GM18505 (cell line): ENCODE data around the gene YJU2.
"Not testable (repeated sequence)": the region's sequence is repeated elsewhere in the genome, so short reads cannot be mapped to it uniquely, and the experiment has no call there.

Experiments
- ATAC-seq: cut with Tn5 transposase; IDR thresholded peaks from one replicate; pipeline ENCODE4 v1.9.1; 2021; ENCODE audit not compliant: unreplicated experiment
- POLR2A ChIP-seq: IDR thresholded peaks from 4 replicates; pipeline ENCODE4 v1.6.1; 2011; ENCODE audit warnings: borderline replicate concordance; ENCODE audit not compliant: insufficient read depth, insufficient read length; ENCODE audit errors: extremely low read depth

Gene YJU2

DNA sequence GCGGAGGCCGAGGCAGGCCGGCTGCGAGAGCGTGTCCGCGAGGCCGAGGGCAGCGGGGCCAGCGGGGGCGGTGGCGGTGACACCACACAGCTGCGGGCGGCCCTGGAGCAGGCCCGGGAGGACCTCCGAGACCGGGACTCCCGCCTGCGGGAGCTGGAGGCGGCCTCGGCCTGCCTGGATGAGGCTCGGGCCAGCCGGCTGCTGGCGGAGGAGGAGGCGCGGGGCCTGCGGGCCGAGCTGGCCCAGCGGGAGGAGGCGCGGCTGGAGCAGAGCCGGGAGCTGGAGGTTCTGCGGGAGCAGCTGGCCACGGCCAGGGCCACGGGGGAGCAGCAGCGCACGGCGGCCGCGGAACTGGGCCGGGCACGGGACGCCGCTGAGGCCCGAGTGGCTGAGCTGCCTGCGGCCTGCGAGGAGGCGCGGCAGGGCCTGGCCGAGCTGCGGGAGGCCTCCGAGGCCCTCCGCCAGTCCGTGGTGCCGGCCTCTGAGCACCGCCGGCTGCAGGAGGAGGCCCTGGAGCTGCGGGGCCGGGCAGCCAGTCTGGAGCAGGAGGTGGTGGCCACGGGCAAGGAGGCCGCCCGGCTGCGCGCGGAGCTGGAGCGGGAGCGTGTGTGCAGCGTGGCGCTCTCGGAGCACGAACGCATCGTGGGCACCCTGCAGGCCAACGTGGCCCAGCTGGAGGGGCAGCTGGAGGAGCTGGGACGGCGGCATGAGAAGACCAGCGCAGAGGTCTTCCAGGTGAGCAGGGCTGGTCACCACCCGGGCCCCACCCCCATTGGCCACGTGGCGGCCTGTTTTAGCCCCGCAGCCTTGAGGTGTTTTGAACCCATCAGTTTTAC lies 29.2 kb upstream of the YJU2 start:
- TF ChIP-seq POLR2A, result no peak
- no peak for ATAC-seq

DNA sequence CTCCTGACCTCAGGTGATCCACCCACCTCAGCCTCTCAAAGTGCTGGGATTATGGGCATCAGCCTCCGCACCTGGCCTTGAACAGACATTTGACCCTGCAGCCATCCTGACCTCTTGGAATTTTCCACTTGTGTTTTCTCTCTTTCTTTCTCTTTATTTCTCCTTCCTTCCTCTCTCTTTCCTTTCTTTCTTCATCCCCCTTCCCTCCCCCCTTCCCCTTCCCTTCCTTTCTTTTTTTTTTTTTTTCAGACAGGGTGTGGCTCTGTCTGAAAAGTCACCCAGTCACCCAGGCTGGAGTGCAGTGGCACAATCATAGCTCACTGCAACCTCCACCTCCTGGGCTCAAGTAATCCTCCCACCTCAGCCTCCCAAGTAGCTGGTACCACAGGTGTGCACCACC lies 28.4 kb upstream of the YJU2 start:
- ATAC-seq, result not testable (repeated sequence)

GRCh38 chr19:4220188-4220587 lies 26.7 kb upstream of the YJU2 start:
- no peak for TF ChIP-seq POLR2A
- ATAC-seq, result no peak

GRCh38 chr19:4224470-4224869 lies 22.4 kb upstream of the YJU2 start:
- no peak for ATAC-seq

GRCh38 chr19:4225885-4226284 lies 21.0 kb upstream of the YJU2 start:
- no peak for ATAC-seq
- no peak for TF ChIP-seq POLR2A

More at GRCh38 chr19:4224470-4224869, 22.4 kb upstream of the YJU2 start:
- TF ChIP-seq POLR2A, result no peak

- no peak for TF ChIP-seq POLR2A
- no peak for ATAC-seq
These were observed 19.1 kb upstream of the YJU2 start for GRCh38 chr19:4227771-4228170.

- ATAC-seq, result no peak
- TF ChIP-seq POLR2A, result no peak
These were observed 18.1 kb upstream of the YJU2 start for GRCh38 chr19:4228765-4229178.

DNA sequence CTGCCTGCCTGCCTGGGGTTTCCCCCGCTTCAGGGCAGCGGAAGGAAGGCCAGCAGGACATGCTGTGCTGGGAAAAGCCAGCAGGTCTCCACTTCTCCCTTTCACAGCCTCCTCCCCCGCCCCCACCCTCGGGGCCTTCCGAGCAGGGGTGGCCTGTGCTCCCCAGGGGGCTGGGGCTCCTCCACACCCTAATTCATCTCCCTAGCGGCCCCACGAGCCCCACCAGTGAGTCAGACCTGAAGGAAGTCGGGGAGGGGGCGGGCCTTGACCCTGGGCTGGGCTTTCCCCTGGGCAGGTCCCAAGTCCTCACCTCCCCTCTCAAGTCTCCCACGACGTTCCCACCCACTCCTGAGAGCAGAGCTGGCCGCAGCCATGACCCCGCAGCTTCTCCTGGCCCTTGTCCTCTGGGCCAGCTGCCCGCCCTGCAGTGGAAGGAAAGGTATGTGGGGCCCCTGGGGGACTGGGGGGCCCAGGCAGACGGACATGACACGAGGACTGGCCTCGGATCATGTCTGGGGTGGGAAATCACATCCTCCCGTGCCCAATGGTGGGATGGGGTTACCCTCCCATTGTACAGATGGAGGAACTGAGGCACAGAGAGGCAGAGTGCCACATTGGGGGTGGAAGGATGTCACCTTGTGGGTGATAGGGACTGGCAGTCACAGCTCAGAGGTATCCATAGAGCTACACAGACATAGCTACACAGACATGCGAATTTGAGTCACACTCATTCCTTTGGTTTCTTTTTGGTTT lies 17.5 kb upstream of the YJU2 start, which contains the start of gene EBI3:
Gene EBI3, plus strand, starts transcription at position 345 of the 753 bp plus-strand sequence. Its CDS starts 28 bp downstream, at position 373.
- peak; percentile 72 for TF ChIP-seq POLR2A
- ATAC-seq, result peak; percentile 49

DNA sequence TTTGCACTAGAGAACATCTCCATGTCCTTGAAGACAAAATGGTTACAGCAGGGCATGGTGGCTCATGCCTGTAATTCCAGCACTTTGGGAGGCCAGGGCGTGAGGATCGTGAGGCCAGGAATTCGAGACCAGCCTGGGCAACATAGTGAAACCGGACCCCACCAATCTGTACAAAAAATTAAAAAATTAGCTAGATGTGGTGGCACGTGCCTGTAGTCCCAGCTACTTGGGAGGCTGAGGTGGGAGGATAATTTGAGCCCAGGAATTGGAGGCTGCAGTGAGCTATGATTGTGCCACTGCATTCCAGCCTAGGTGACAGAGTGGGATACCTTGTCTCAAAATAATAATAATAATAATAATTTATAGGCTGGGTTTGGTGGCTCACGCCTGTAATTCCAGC lies 16.6 kb upstream of the YJU2 start:
- ATAC-seq, result not testable (repeated sequence)

- ATAC-seq, result not testable (repeated sequence)
These were observed 15.4 kb upstream of the YJU2 start for GRCh38 chr19:4231521-4231920.

DNA sequence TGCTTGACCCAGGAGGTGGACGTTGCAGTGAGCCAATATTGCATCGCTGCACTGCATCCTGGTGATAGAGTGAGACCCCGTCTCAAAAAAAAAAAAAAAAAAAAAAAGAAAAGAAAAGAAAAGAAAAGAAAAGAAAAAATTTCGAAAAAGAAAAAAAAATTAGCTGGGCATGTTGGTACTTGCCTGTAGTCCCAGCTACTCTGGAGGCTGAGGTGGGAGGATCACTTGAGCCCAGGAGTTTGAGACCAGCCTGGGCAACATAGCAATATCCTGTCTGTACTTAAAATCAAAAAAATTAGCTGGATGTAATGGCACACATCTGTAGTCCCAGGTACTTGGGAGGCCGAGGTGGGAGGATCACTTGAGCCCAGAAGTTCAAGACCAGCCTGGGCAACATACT lies 14.7 kb upstream of the YJU2 start:
- ATAC-seq, result not testable (repeated sequence)

- TF ChIP-seq POLR2A, result no peak
- ATAC-seq, result no peak
These were observed 14.1 kb upstream of the YJU2 start for GRCh38 chr19:4232614-4233281.

DNA sequence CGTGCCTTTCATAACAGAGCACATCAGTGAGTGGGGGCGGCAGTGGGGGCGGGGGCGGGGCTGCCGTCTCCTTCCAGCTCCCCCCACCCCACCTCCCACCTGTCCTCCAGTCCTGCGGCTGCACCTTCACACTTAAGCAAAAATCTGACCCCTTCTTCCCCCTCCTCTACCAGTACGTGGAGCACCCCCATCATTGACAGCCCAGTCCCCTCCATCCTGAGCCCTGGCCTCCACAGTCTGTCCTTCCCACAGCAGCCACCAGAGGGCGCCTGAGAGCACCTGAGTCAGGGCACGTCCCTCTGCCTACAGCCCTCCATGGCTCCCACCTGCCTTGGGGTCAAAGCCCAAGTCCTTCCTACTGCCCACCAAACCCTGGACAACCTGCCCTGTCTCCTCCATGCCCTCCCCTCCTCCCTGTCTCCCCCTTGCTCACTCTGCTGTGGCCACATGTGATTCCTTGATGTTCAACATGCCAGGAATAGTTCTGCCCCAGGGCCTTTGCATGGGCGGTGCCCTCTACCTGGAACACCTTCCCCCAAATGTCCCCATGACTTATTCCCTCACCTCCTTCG lies 13.5 kb upstream of the YJU2 start:
- no peak for TF ChIP-seq POLR2A
- ATAC-seq, result no peak
